Measurements from ENCODE around the gene CCM2.

DNA sequence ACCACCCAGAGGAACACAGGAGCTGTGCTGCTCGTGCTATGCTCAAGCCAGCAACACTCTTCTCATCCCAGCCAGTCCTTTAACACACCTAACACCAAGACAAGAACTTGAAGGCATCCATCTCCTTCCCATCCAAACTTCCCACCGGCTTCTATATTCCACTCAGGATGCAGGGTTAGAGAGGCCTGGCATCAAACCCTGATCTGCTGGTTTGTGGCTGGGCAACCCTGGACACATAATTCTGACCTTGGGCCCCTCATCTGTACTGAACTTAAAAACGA lies 15.6 kb upstream of the CCM2 start:
- no peak for TF ChIP-seq YY1 (IDR thresholded peaks at IDR 0.05; ENCODE audit: insufficient read depth, insufficient read length)
- TF ChIP-seq ZNF274 (IDR thresholded peaks at IDR 0.05; ENCODE audit: low read depth, low read length) = no peak
- TF ChIP-seq SUZ12 (IDR thresholded peaks at IDR 0.05; ENCODE audit: extremely low read depth, insufficient read depth, insufficient read length) = no peak

Measured in NT2/D1 (cell line).